Measurements from ENCODE around the gene THSD7A.

- TF ChIP-seq CTCF (IDR thresholded peaks at IDR 0.05; ENCODE audit: low read length) (no peak), EZH2 (optimal IDR thresholded peaks at IDR 0.05; ENCODE audit: low read depth, low read length) (no peak), EZH2phosphoT487 (IDR thresholded peaks at IDR 0.05; ENCODE audit: low read length) (no peak)
Measured at GRCh38 chr7:11447106-11447505, 384.9 kb downstream of the THSD7A start.
